B cell (primary cell): ENCODE measurements around the gene QPCT. TPM values are rescaled to one million over a fixed set of nuclear protein-coding genes. Genes with fewer than 3 reads are reported as not detected.
"Not testable (repeated sequence)": the region's sequence is repeated elsewhere in the genome, so short reads cannot be mapped to it uniquely, and the experiment has no call there.

Experiments
- ATAC-seq: fragments of 200-7000 bp; cut with Tn5 transposase; one replicate; pipeline ENCODE4 v1.10.0; 2021; ENCODE audit warnings: low read depth, mild to moderate bottlenecking, moderate number of reproducible peaks, moderate library complexity
- CTCF ChIA-PET: fragments of 350-600 bp; sonication (Branson Sonifier 250); formaldehyde crosslinking; loops from one replicate; lab custom pipeline; 2021; ENCODE audit warnings: antibody characterized with exemption, inconsistent platforms; lab: Charles Lee
- POLR2A ChIA-PET: fragments of 350-600 bp; sonication (Branson Sonifier 250); formaldehyde crosslinking; loops from one replicate; lab custom pipeline; 2021; ENCODE audit warnings: antibody characterized with exemption; lab: Charles Lee
- DNase-seq: peaks from one replicate; pipeline ENCODE4 v3.0.0; 2013
- H2AFZ ChIP-seq: 2 replicates; pipeline ENCODE4 v1.6.1; 2012; ENCODE audit warnings: mild to moderate bottlenecking, low read depth, low read length; ENCODE audit not compliant: insufficient read depth, poor library complexity, severe bottlenecking
- H3K27ac ChIP-seq, 2 donors: 1 replicate in 1 of 2; 2 replicates in 1 of 2; pipeline ENCODE4 v1.5.1; 2012 to 2013; ENCODE audit warnings: low read length in 2 of 2, mild to moderate bottlenecking in 2 of 2, moderate library complexity in 1 of 2
- H3K27me3 ChIP-seq, 4 experiments: fragments of 200-600 bp in 1 of 4; sonication (generic) in 1 of 4; replicated peaks in 1 of 4; 1 replicate in 2 of 4; 2 replicates in 2 of 4; pipeline versions ENCODE4 v1.6.1 to v1.7.0; 2013 to 2016; ENCODE audit warnings: low read length in 3 of 4, mild to moderate bottlenecking in 2 of 4, mixed read lengths in 1 of 4, moderate library complexity in 1 of 4; ENCODE audit not compliant: insufficient read depth in 4 of 4, control insufficient read depth in 3 of 4; ENCODE audit errors: control extremely low read depth in 1 of 4
- H3K36me3 ChIP-seq, 2 experiments: replicated peaks in 1 of 2; 1 replicate in 1 of 2; 2 replicates in 1 of 2; pipeline versions ENCODE4 v1.6.1 to v1.7.1; 2013; ENCODE audit warnings: low read length in 1 of 2; ENCODE audit not compliant: insufficient read depth in 2 of 2, control insufficient read depth in 1 of 2; ENCODE audit errors: control extremely low read depth in 1 of 2, extremely low read depth in 1 of 2
- H3K4me1 ChIP-seq, 2 donors: fragments of 200-600 bp in 1 of 2; sonication (generic) in 1 of 2; 1 replicate in 1 of 2; 2 replicates in 1 of 2; pipeline versions ENCODE4 v1.5.1 to v1.6.1; 2013 to 2017; ENCODE audit warnings: low read length in 2 of 2; ENCODE audit not compliant: control insufficient read depth in 2 of 2, insufficient read depth in 2 of 2
- H3K4me2 ChIP-seq: replicated peaks from 2 replicates; pipeline ENCODE3; 2012; ENCODE audit warnings: mild to moderate bottlenecking, low read depth, low read length; ENCODE audit not compliant: poor library complexity, severe bottlenecking
- H3K4me3 ChIP-seq, 5 experiments: fragments of 200-600 bp in 1 of 5; sonication (generic) in 1 of 5; 1 replicate in 3 of 5; 2 replicates in 2 of 5; pipeline versions ENCODE4 v1.5.1 to v1.7.0; 2011 to 2016; ENCODE audit warnings: low read length in 4 of 5, mild to moderate bottlenecking in 4 of 5, low read depth in 2 of 5, control low read depth in 1 of 5, moderate library complexity in 1 of 5; ENCODE audit not compliant: insufficient read depth in 1 of 5; ENCODE audit errors: control extremely low read depth in 1 of 5, extremely low read depth in 1 of 5
- H3K79me2 ChIP-seq: fragments of 200-600 bp; sonication (generic); one replicate; pipeline ENCODE4 v1.6.0; 2016; ENCODE audit warnings: low read length; ENCODE audit not compliant: control insufficient read depth, insufficient read depth
- H3K9ac ChIP-seq: fragments of 200-600 bp; sonication (generic); 2 replicates; pipeline ENCODE4 v1.6.1; 2017; ENCODE audit warnings: mild to moderate bottlenecking, low read length, moderate library complexity
- H3K9me3 ChIP-seq, 3 donors: one replicate each; pipeline versions ENCODE4 v1.6.1 to v1.7.1; 2013; ENCODE audit warnings: low read length in 2 of 3; ENCODE audit not compliant: control insufficient read depth in 2 of 3, insufficient read depth in 1 of 3; ENCODE audit errors: control extremely low read depth in 1 of 3
- H4K20me1 ChIP-seq: 2 replicates; pipeline ENCODE4 v1.6.0; 2012; ENCODE audit warnings: mild to moderate bottlenecking, low read length; ENCODE audit not compliant: insufficient read depth, control insufficient read depth, poor library complexity, severe bottlenecking
- H3K27ac Mint-ChIP-seq: one replicate; pipeline ENCODE4 v1.8.0; 2021; ENCODE audit warnings: mixed read lengths
- H3K27me3 Mint-ChIP-seq: one replicate; pipeline ENCODE4 v1.8.0; 2021; ENCODE audit warnings: mixed read lengths
- H3K4me1 Mint-ChIP-seq: one replicate; pipeline ENCODE4 v1.8.0; 2021; ENCODE audit warnings: mixed read lengths
- H3K4me3 Mint-ChIP-seq: one replicate; pipeline ENCODE4 v1.8.0; 2021; ENCODE audit warnings: mixed read lengths
- H3K9me3 Mint-ChIP-seq: one replicate; pipeline ENCODE4 v1.8.0; 2022; ENCODE audit warnings: mixed read lengths; ENCODE audit not compliant: insufficient read depth
- CTCF ChIP-seq: fragments of 200-600 bp; IDR thresholded peaks from one replicate; pipeline ENCODE4 v1.8.0; 2022; ENCODE audit warnings: antibody characterized with exemption, mild to moderate bottlenecking
- EZH2 ChIP-seq: IDR thresholded peaks from 2 replicates; pipeline ENCODE4 v1.6.1; 2012; ENCODE audit warnings: borderline replicate concordance, low read depth, mild to moderate bottlenecking, moderate library complexity, low read length; ENCODE audit not compliant: insufficient read depth, poor library complexity, severe bottlenecking
- WGBS: methylation state at CpG from one replicate; pipeline ENCODE4 v1.1.5; 2013; ENCODE audit warnings: missing lambda C conversion rate; ENCODE audit not compliant: insufficient coverage; 5-methylcytosine and 5-hydroxymethylcytosine counted together
- intact Hi-C: fragments of 100-400 bp; cut with micrococcal nuclease; formaldehyde crosslinking; loops from one replicate; pipeline ENCODE4 v1.10.0; 2022
- polyA plus RNA-seq: library from polyadenylated mRNA; depleted of rRNA; stranded (reverse); fragments of >200 nt; gene quantifications from 2 replicates; pipeline ENCODE4 v1.2.3, GENCODE V29; 2012
- total RNA-seq, 2 donors: library from RNA; stranded (reverse); fragments of 120-200 nt in 1 of 2; gene quantifications; 1 replicate in 1 of 2; 2 replicates in 1 of 2; pipeline versions ENCODE4 v1.2.3 to v1.2.4, GENCODE V29; 2013 to 2022

Gene QPCT
- total and polyA plus RNA-seq, 2 donors (not counting 1 experiment from before 2014, with no cell fraction given), result 0.48 to 2.1 TPM

- H3K27ac Mint-ChIP-seq, result no peak overlapping the region
- CTCF ChIA-PET, result interaction anchor here (0.7 to 5.1 kb wide), 4 partner anchors 9 to 427 kb away, joined by 4 to 25 read pairs (median 8); no protein-coding TSS in a partner anchor
- intact Hi-C loops, result no loop called here
Observed at GRCh38 chr2:37405781-37406180, 61.4 kb downstream of the QPCT start.

GRCh38 chr2:37412231-37412630 lies 67.8 kb downstream of the QPCT start:
- Histone ChIP-seq H3K27ac (no peak overlapping the region), H3K9me3 (no peaks in the 10 kb centered on the region), H3K9ac (no peak overlapping the region), H2AFZ (no peak overlapping the region), H3K36me3 (no peaks in the 10 kb centered on the region), H4K20me1 (no peaks in the 10 kb centered on the region), H3K4me1 (no peaks in the 10 kb centered on the region), H3K79me2 (no peaks in the 10 kb centered on the region), H3K4me3 (no peak overlapping the region), H3K27me3 (no peaks in the 10 kb centered on the region), H3K4me2 (no peak overlapping the region)
- TF ChIP-seq EZH2 (no peak), CTCF (no peak)
- ATAC-seq (no peak), DNase-seq (no peak)
- Mint-ChIP-seq H3K27me3 (no peaks in the 10 kb centered on the region), H3K27ac (no peak overlapping the region), H3K9me3 (no peaks in the 10 kb centered on the region), H3K4me1 (peaks cover 6% of the 10 kb centered on the region), H3K4me3 (no peak overlapping the region)
- ChIA-PET POLR2A (no interaction called here), CTCF (interaction anchor here (0.9 to 12.0 kb wide), 6 partner anchors 14 to 862 kb away, joined by 3 to 517 read pairs (median 40); no protein-coding TSS in a partner anchor)
- 27% methylated on average over 2 of the region's 6 CpGs for WGBS
- intact Hi-C loops, result loop anchor here (5.0 kb wide), 1 partner anchor 135 kb away; no protein-coding TSS in a partner anchor

More at GRCh38 chr2:37405781-37406180, 61.4 kb downstream of the QPCT start:
- Histone ChIP-seq H2AFZ (no peak overlapping the region), H3K27me3 (no peaks in the 10 kb centered on the region), H3K9me3 (no peaks in the 10 kb centered on the region), H3K27ac (no peak overlapping the region), H3K4me2 (no peak overlapping the region), H3K36me3 (no peaks in the 10 kb centered on the region), H4K20me1 (no peaks in the 10 kb centered on the region), H3K4me1 (no peaks in the 10 kb centered on the region), H3K79me2 (no peaks in the 10 kb centered on the region), H3K4me3 (no peak overlapping the region), H3K9ac (no peak overlapping the region)
- Mint-ChIP-seq H3K9me3 (no peaks in the 10 kb centered on the region), H3K4me3 (no peak overlapping the region), H3K4me1 (no peaks in the 10 kb centered on the region), H3K27me3 (no peaks in the 10 kb centered on the region)
- POLR2A ChIA-PET, result no interaction called here
- no CpG with 5 or more reads among the region's 2 CpGs for WGBS
- no peak for DNase-seq
- TF ChIP-seq CTCF, result no peak
- no peak for TF ChIP-seq EZH2
- no peak for ATAC-seq

- CTCF ChIA-PET, result interaction anchor here (0.6 to 12.0 kb wide), 38 partner anchors 9 to 1094 kb away, joined by 3 to 517 read pairs (median 5); no protein-coding TSS in a partner anchor
- intact Hi-C loops, result loop anchor here (1.0 to 5.0 kb wide), 5 partner anchors 18 to 463 kb away; no protein-coding TSS in a partner anchor
- not testable (repeated sequence) for H2AFZ ChIP-seq, H3K27me3 Mint-ChIP-seq, H3K79me2 ChIP-seq, H3K9me3 ChIP-seq, H3K4me3 ChIP-seq, H3K4me1 ChIP-seq, H3K36me3 ChIP-seq, H3K4me1 Mint-ChIP-seq, H3K9ac ChIP-seq, ATAC-seq, H4K20me1 ChIP-seq, H3K27ac Mint-ChIP-seq, H3K27me3 ChIP-seq, H3K9me3 Mint-ChIP-seq, DNase-seq, H3K4me2 ChIP-seq, H3K4me3 Mint-ChIP-seq, H3K27ac ChIP-seq
- POLR2A ChIA-PET, result interaction anchor here (0.6 to 1.0 kb wide), 3 partner anchors 53 to 418 kb away, joined by 3 read pairs; no protein-coding TSS in a partner anchor
- 89% methylated on average over 4 of the region's 4 CpGs for WGBS
Observed at GRCh38 chr2:37413911-37414469, 69.6 kb downstream of the QPCT start.
